Measurements from ENCODE around the gene MIA2. TPM values are rescaled to one million over a fixed set of nuclear protein-coding genes. Genes with fewer than 3 reads are reported as not detected.

Gene MIA2
- total and polyA plus RNA-seq, 4 donors = 39.2 to 106 (median 56.4) TPM

- WGBS = 97% methylated on average over 1 of the region's 1 CpG
- Histone ChIP-seq H3K27ac (ENCODE audit: low read depth in 1 of 2, low read length in 2 of 2) (no peak overlapping the region), H3K36me3 (ENCODE audit: control insufficient read depth in 4 of 4, insufficient read depth in 3 of 4, low read depth in 1 of 4, low read length in 3 of 4) (peaks cover 3 to 41% (median 27%) of the 10 kb centered on the region in 4 donors), H3K4me1 (ENCODE audit: control insufficient read depth in 4 of 4, insufficient read depth in 4 of 4, low read length in 3 of 4) (peaks cover 0 to 2% (median 0%) of the 10 kb centered on the region in 4 donors), H3K9me3 (ENCODE audit: control insufficient read depth in 4 of 4, low read length in 3 of 4) (no peaks in the 10 kb centered on the region), H3K9ac (ENCODE audit: low read depth in 1 of 2, low read length in 2 of 2) (no peak overlapping the region), H3K27me3 (ENCODE audit: control insufficient read depth in 4 of 4, insufficient read depth in 4 of 4, low read length in 3 of 4) (no peaks in the 10 kb centered on the region), H3K4me3 (ENCODE audit: low read depth in 1 of 3, low read length in 3 of 3) (no peak overlapping the region)
- no peak for TF ChIP-seq ATF3 (IDR thresholded peaks at IDR 0.05)
- no peak for TF ChIP-seq FOXA1 (IDR thresholded peaks at IDR 0.05)
- no peak for TF ChIP-seq REST (IDR thresholded peaks at IDR 0.05)
- no peak for TF ChIP-seq RXRA (IDR thresholded peaks at IDR 0.05)
- TF ChIP-seq RAD21 (IDR thresholded peaks at IDR 0.05) = no peak
- no peak for TF ChIP-seq JUND (IDR thresholded peaks at IDR 0.05)
- no peak for TF ChIP-seq YY1 (IDR thresholded peaks at IDR 0.05)
- no peak for TF ChIP-seq HNF4A (conservative IDR thresholded peaks at IDR 0.05)
- no peak for DNase-seq (ENCODE audit: low spot score)
These were observed 109.9 kb downstream of the MIA2 start for GRCh38 chr14:39343614-39344013.

GRCh38 chr14:39350866-39351265, 117.2 kb downstream of the MIA2 start:
- H3K27ac ChIP-seq (ENCODE audit: low read depth in 1 of 2, low read length in 2 of 2) = no peak overlapping the region
- no peak for TF ChIP-seq ZBTB33 (IDR thresholded peaks at IDR 0.05)
- TF ChIP-seq MAX (IDR thresholded peaks at IDR 0.05) = no peak
- TF ChIP-seq EGR1 (IDR thresholded peaks at IDR 0.05; ENCODE audit: low read depth in 2 of 2) = no peak
- TF ChIP-seq ATF3 (IDR thresholded peaks at IDR 0.05) = no peak
- no peak for TF ChIP-seq NR2F2 (IDR thresholded peaks at IDR 0.05)
- TF ChIP-seq REST (IDR thresholded peaks at IDR 0.05) = no peak
- no peak for TF ChIP-seq CTCF (IDR thresholded peaks at IDR 0.05; ENCODE audit: low read depth, low read length, missing input control)
- TF ChIP-seq SP1 (IDR thresholded peaks at IDR 0.05) = no peak
- no peak for TF ChIP-seq HNF4G (IDR thresholded peaks at IDR 0.05)
- no peak for TF ChIP-seq FOXA1 (IDR thresholded peaks at IDR 0.05)
- TF ChIP-seq RAD21 (IDR thresholded peaks at IDR 0.05) = no peak
- TF ChIP-seq GABPA (IDR thresholded peaks at IDR 0.05 in 1 of 2, conservative IDR thresholded peaks at IDR 0.05 in 1 of 2) = no peak
- TF ChIP-seq HNF4A (conservative IDR thresholded peaks at IDR 0.05) = no peak
- no peak for TF ChIP-seq FOXA2 (IDR thresholded peaks at IDR 0.05)
- TF ChIP-seq JUND (IDR thresholded peaks at IDR 0.05) = no peak
- no peak for TF ChIP-seq RXRA (IDR thresholded peaks at IDR 0.05)
- no peak for TF ChIP-seq TAF1 (conservative IDR thresholded peaks at IDR 0.05)
- TF ChIP-seq YY1 (IDR thresholded peaks at IDR 0.05) = no peak
- no peaks in the 10 kb centered on the region for H3K4me1 ChIP-seq (ENCODE audit: control insufficient read depth in 4 of 4, insufficient read depth in 4 of 4, low read length in 3 of 4)
- DNase-seq (ENCODE audit: low spot score) = no peak
- peaks cover 0 to 32% (median 21%) of the 10 kb centered on the region in 4 donors for H3K36me3 ChIP-seq (ENCODE audit: control insufficient read depth in 4 of 4, insufficient read depth in 3 of 4, low read depth in 1 of 4, low read length in 3 of 4)
- H3K9ac ChIP-seq (ENCODE audit: low read depth in 1 of 2, low read length in 2 of 2) = no peak overlapping the region
- H3K27me3 ChIP-seq (ENCODE audit: control insufficient read depth in 4 of 4, insufficient read depth in 4 of 4, low read length in 3 of 4) = no peaks in the 10 kb centered on the region
- H3K9me3 ChIP-seq (ENCODE audit: control insufficient read depth in 4 of 4, low read length in 3 of 4) = no peaks in the 10 kb centered on the region
- no peak overlapping the region for H3K4me3 ChIP-seq (ENCODE audit: low read depth in 1 of 3, low read length in 3 of 3)
- WGBS = 97% methylated on average over 3 of the region's 3 CpGs

Data from liver (tissue), 9 donors.